H1 (cell line): Measurements from ENCODE around the gene ZNF669. TPM values are rescaled to one million over a fixed set of nuclear protein-coding genes. Genes with fewer than 3 reads are reported as not detected.

Experiments
- CTCF ChIA-PET: fragments of 300-600 bp; sonication (Branson Sonifier 250); formaldehyde crosslinking; loops from one replicate; lab custom pipeline; 2021; ENCODE audit not compliant: partially characterized antibody; lab: Charles Lee
- POLR2A ChIA-PET: fragments of 300-600 bp; sonication (Branson Sonifier 250); formaldehyde crosslinking; loops from one replicate; lab custom pipeline; 2021; ENCODE audit warnings: inconsistent platforms; ENCODE audit not compliant: partially characterized antibody; lab: Charles Lee
- DNase-seq, 2 experiments: peaks; one replicate each; pipeline versions ENCODE4 v3.0.0 to v3.0.0-alpha.2; 2010 to 2022; ENCODE audit warnings: low spot score in 2 of 2, low read depth in 1 of 2, mixed read lengths in 1 of 2
- FAIRE-seq: peaks from 2 replicates; lab custom pipeline; 2011; peaks lifted over from hg19 to GRCh38; lab: Jason Lieb, UNC
- H2AFZ ChIP-seq: 2 replicates; pipeline ENCODE4 v1.8.1; 2012; ENCODE audit warnings: low read length, inconsistent platforms
- H2AK5ac ChIP-seq: 2 replicates; pipeline ENCODE4 v1.6.1; 2013; ENCODE audit warnings: low read depth, low read length
- H2BK120ac ChIP-seq: replicated peaks from 2 replicates; pipeline ENCODE3; 2013; ENCODE audit warnings: low read depth, low read length, inconsistent platforms
- H2BK12ac ChIP-seq: 2 replicates; pipeline ENCODE4 v1.6.1; 2013; ENCODE audit warnings: low read depth, low read length
- H2BK15ac ChIP-seq: 2 replicates; pipeline ENCODE4 v1.6.1; 2013; ENCODE audit warnings: low read length
- H2BK20ac ChIP-seq: 2 replicates; pipeline ENCODE4 v1.6.1; 2013; ENCODE audit warnings: low read length
- H2BK5ac ChIP-seq: 2 replicates; pipeline ENCODE4 v1.6.1; 2013; ENCODE audit warnings: low read depth, low read length
- H3K14ac ChIP-seq: 2 replicates; pipeline ENCODE4 v1.6.1; 2013; ENCODE audit warnings: inconsistent platforms; ENCODE audit not compliant: insufficient read length
- H3K18ac ChIP-seq: 2 replicates; pipeline ENCODE4 v1.6.1; 2013; ENCODE audit warnings: low read length; ENCODE audit errors: extremely low read depth
- H3K23ac ChIP-seq: 2 replicates; pipeline ENCODE4 v1.6.1; 2013; ENCODE audit warnings: inconsistent platforms; ENCODE audit not compliant: insufficient read length
- H3K23me2 ChIP-seq: 2 replicates; pipeline ENCODE4 v1.6.1; 2013; ENCODE audit warnings: low read depth, low read length
- H3K27ac ChIP-seq: 2 replicates; pipeline ENCODE4 v1.6.1; 2011; ENCODE audit warnings: low read depth, low read length, inconsistent platforms
- H3K27me3 ChIP-seq, 4 experiments: replicated peaks in 1 of 4; 1 replicate in 1 of 4; 2 replicates in 3 of 4; pipeline versions ENCODE4 v1.6.1 to v1.8.1; 2011 to 2013; ENCODE audit warnings: low read length in 3 of 4, mild to moderate bottlenecking in 3 of 4, inconsistent platforms in 2 of 4, mixed read lengths in 2 of 4, moderate library complexity in 1 of 4; ENCODE audit not compliant: control insufficient read depth in 3 of 4, insufficient read depth in 3 of 4; ENCODE audit errors: extremely low read depth in 1 of 4
- H3K36me3 ChIP-seq, 4 experiments: 2 replicates each; pipeline versions ENCODE4 v1.6.1 to v1.8.1; 2011 to 2013; ENCODE audit warnings: mild to moderate bottlenecking in 4 of 4, low read length in 3 of 4, moderate library complexity in 2 of 4, control low read depth in 1 of 4, inconsistent platforms in 1 of 4; ENCODE audit not compliant: insufficient read depth in 4 of 4, control insufficient read depth in 2 of 4
- H3K4ac ChIP-seq: replicated peaks from 2 replicates; pipeline ENCODE3; 2013; ENCODE audit warnings: low read length, low read depth, mixed read lengths, inconsistent platforms; ENCODE audit not compliant: insufficient read length
- H3K4me1 ChIP-seq, 4 experiments: replicated peaks in 1 of 4; 1 replicate in 1 of 4; 2 replicates in 3 of 4; pipeline versions ENCODE4 v1.6.1 to v1.8.1; 2011 to 2013; ENCODE audit warnings: low read length in 3 of 4, inconsistent platforms in 2 of 4, mixed read lengths in 1 of 4; ENCODE audit not compliant: insufficient read depth in 4 of 4, control insufficient read depth in 3 of 4
- H3K4me2 ChIP-seq, 2 experiments: 2 replicates each; pipeline versions ENCODE4 v1.6.1 to v1.8.1; 2011 to 2013; ENCODE audit warnings: low read depth in 2 of 2, low read length in 2 of 2, control low read depth in 1 of 2, inconsistent platforms in 1 of 2, mild to moderate bottlenecking in 1 of 2; ENCODE audit not compliant: insufficient read depth in 1 of 2
- H3K4me3 ChIP-seq, 4 experiments: fragments of 200-600, 300-600 bp in 1 of 4; sonication (generic), shearing (Covaris generic), sonication (Bioruptor Twin) in 1 of 4; 2 replicates each; pipeline versions ENCODE4 v1.5.1 to v1.8.1; 2011 to 2016; ENCODE audit warnings: low read length in 4 of 4, low read depth in 3 of 4, control low read depth in 2 of 4, inconsistent platforms in 2 of 4, mild to moderate bottlenecking in 2 of 4, mixed read lengths in 1 of 4, moderate library complexity in 1 of 4; ENCODE audit not compliant: insufficient read depth in 2 of 4; ENCODE audit errors: extremely low read depth in 1 of 4
- H3K56ac ChIP-seq: replicated peaks from 2 replicates; pipeline ENCODE3; 2013; ENCODE audit warnings: low read depth, mild to moderate bottlenecking, mixed read lengths, low read length, inconsistent platforms; ENCODE audit not compliant: insufficient read length
- H3K79me1 ChIP-seq: 2 replicates; pipeline ENCODE4 v1.6.1; 2013; ENCODE audit warnings: low read depth, low read length, control low read depth
- H3K79me2 ChIP-seq, 2 experiments: 2 replicates each; pipeline versions ENCODE4 v1.6.1 to v1.8.1; 2012 to 2013; ENCODE audit warnings: low read length in 2 of 2, mild to moderate bottlenecking in 2 of 2, inconsistent platforms in 1 of 2; ENCODE audit not compliant: insufficient read depth in 2 of 2, control insufficient read depth in 1 of 2
- H3K9ac ChIP-seq, 4 experiments: replicated peaks in 1 of 4; 1 replicate in 1 of 4; 2 replicates in 3 of 4; pipeline versions ENCODE4 v1.6.1 to v1.8.1; 2011 to 2013; ENCODE audit warnings: low read depth in 3 of 4, low read length in 3 of 4, control low read depth in 2 of 4, mild to moderate bottlenecking in 2 of 4, moderate library complexity in 2 of 4, inconsistent platforms in 1 of 4; ENCODE audit errors: extremely low read depth in 1 of 4
- H3K9me3 ChIP-seq, 2 experiments: 2 replicates each; pipeline versions ENCODE4 v1.6.1 to v1.8.1; 2012 to 2013; ENCODE audit warnings: mild to moderate bottlenecking in 2 of 2, moderate library complexity in 2 of 2, control low read depth in 1 of 2, inconsistent platforms in 1 of 2, low read depth in 1 of 2, low read length in 1 of 2, mixed read lengths in 1 of 2; ENCODE audit not compliant: insufficient read depth in 2 of 2
- H4K20me1 ChIP-seq, 2 experiments: replicated peaks in 1 of 2; 2 replicates each; pipeline versions ENCODE3 to v1.8.1; 2011 to 2013; ENCODE audit warnings: inconsistent platforms in 2 of 2, low read length in 2 of 2, mild to moderate bottlenecking in 1 of 2; ENCODE audit not compliant: insufficient read depth in 2 of 2, control insufficient read depth in 1 of 2
- H4K5ac ChIP-seq: 2 replicates; pipeline ENCODE4 v1.6.1; 2013; ENCODE audit warnings: low read length, low read depth, mixed read lengths, inconsistent platforms; ENCODE audit not compliant: insufficient read length
- H4K8ac ChIP-seq: 2 replicates; pipeline ENCODE4 v1.8.0; 2013; ENCODE audit warnings: mild to moderate bottlenecking, moderate library complexity, low read length, inconsistent platforms; ENCODE audit not compliant: insufficient read depth; ENCODE audit errors: extremely low read depth
- H4K91ac ChIP-seq: replicated peaks from 2 replicates; pipeline ENCODE3; 2013; ENCODE audit warnings: low read length, mixed read lengths, inconsistent platforms; ENCODE audit not compliant: insufficient read length
- BCL11A ChIP-seq, 2 experiments: IDR thresholded peaks; one replicate each; pipeline ENCODE4 v1.6.1; 2011; ENCODE audit warnings: low read depth in 2 of 2, low read length in 2 of 2, mild to moderate bottlenecking in 2 of 2
- BRCA1 ChIP-seq: IDR thresholded peaks from 2 replicates; pipeline ENCODE4 v1.6.1; 2012; ENCODE audit warnings: low read depth, low read length, improper control_type of control experiment
- CREB1 ChIP-seq: IDR thresholded peaks from 2 replicates; pipeline ENCODE4 v1.6.1; 2012; ENCODE audit warnings: inconsistent platforms
- CTCF ChIP-seq, 3 experiments: IDR thresholded peaks; 1 replicate in 2 of 3; 2 replicates in 1 of 3; pipeline versions ENCODE4 v1.5.1 to v1.6.1; 2011; ENCODE audit warnings: low read length in 3 of 3, mild to moderate bottlenecking in 3 of 3, inconsistent platforms in 2 of 3, low read depth in 1 of 3, moderate library complexity in 1 of 3; ENCODE audit not compliant: insufficient read depth in 1 of 3; ENCODE audit errors: control extremely low read depth in 1 of 3
- E2F6 ChIP-seq: IDR thresholded peaks from 2 replicates; pipeline ENCODE4 v1.6.1; 2012; ENCODE audit warnings: inconsistent platforms
- JUND ChIP-seq: IDR thresholded peaks from 2 replicates; pipeline ENCODE4 v1.6.1; 2011; ENCODE audit warnings: mild to moderate bottlenecking, improper control_type of control experiment, low read length
- PHF8 ChIP-seq: fragments of 200-600 bp; sonication (generic); conservative IDR thresholded peaks from 2 replicates; pipeline ENCODE4 v1.7.1; 2012; ENCODE audit warnings: low read depth, mild to moderate bottlenecking, inconsistent platforms, low read length, moderate library complexity
- TAF7 ChIP-seq: optimal IDR thresholded peaks from 2 replicates; pipeline ENCODE3; 2011; ENCODE audit warnings: low read depth, mild to moderate bottlenecking, inconsistent platforms, low read length, moderate library complexity, borderline replicate concordance
- TCF12 ChIP-seq: IDR thresholded peaks from 2 replicates; pipeline ENCODE4 v1.6.1; 2011; ENCODE audit warnings: low read depth, mild to moderate bottlenecking, low read length
- WGBS, 2 experiments: shearing (Covaris generic) in 1 of 2; methylation state at CpG; one replicate each; pipeline versions ENCODE4 v1.1.6 to v1.1.7; 2013 to 2015; ENCODE audit warnings: low lambda C conversion rate in 2 of 2, mixed read lengths in 2 of 2, inconsistent platforms in 1 of 2, low coverage in 1 of 2, missing lambda C conversion rate in 1 of 2; ENCODE audit not compliant: insufficient replicate concordance in 2 of 2, insufficient coverage in 1 of 2, insufficient read length in 1 of 2; ENCODE audit errors: extremely low coverage in 1 of 2, missing lambda C conversion rate in 1 of 2; 5-methylcytosine and 5-hydroxymethylcytosine counted together
- polyA plus RNA-seq, 7 experiments: library from polyadenylated mRNA; depleted of rRNA in 3 of 7; stranded (reverse) in 5 of 7; unstranded in 2 of 7; fragments of >200 nt in 5 of 7; fragments of 200-250 nt in 2 of 7; gene quantifications; 1 replicate in 5 of 7; 2 replicates in 1 of 7; 4 replicates in 1 of 7; pipeline versions ENCODE4 v1.2.1 to v1.2.3, GENCODE V29; 2011 to 2013; ENCODE audit warnings: missing spikeins in 2 of 7, mixed read lengths in 2 of 7
- total RNA-seq: library from RNA; stranded (reverse); fragmentation: NEBNext Ultra II Directional; extraction: Animal tissue kit (Norgen Biotek cat#: 25700); gene quantifications from 2 replicates; pipeline ENCODE4 v1.2.1, GENCODE V29; 2021

Gene ZNF669
- total and polyA plus RNA-seq, 2 of the 8 experiments (the other 6 are each of a cell fraction or from before 2014, with no cell fraction given) = 4.8 to 20.3 TPM

DNA sequence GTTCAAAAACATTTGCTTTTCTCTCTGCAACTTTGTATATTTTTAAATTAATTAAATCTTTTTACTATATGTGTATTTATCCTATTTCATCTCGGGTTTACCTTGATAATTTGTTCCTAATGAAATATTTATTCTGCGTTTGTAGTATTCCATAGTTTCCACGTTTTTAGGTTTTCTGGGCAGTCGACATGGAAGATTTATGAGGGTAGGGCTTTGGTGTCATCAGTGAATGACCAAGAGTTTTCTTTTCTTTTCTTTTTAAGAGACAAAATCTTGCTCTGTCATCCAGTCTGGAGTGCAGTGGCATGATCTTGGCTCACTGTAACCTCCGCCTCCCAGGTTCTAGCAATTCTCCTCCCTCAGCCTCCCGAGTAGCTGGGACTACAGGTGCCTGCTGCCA is 17.2 kb upstream of the ZNF669 start:
- DNase-seq = no peak
- CTCF ChIA-PET = interaction anchor here (0.6 to 0.8 kb wide), 2 partner anchors 17 to 194 kb away, joined by 3 read pairs; no protein-coding TSS in a partner anchor
- H3K79me1 ChIP-seq = no peaks in the 10 kb centered on the region
- H3K4ac ChIP-seq = no peak overlapping the region
- no peak overlapping the region for H3K14ac ChIP-seq
- H2BK20ac ChIP-seq = no peak overlapping the region
- H3K79me2 ChIP-seq = no peaks in the 10 kb centered on the region
- no peak overlapping the region for H4K8ac ChIP-seq
- H2AFZ ChIP-seq = no peak overlapping the region
- no peak overlapping the region for H3K4me2 ChIP-seq
- H2BK15ac ChIP-seq = no peak overlapping the region
- H2AK5ac ChIP-seq = no peak overlapping the region
- H4K20me1 ChIP-seq = no peaks in the 10 kb centered on the region
- no peak overlapping the region for H3K27ac ChIP-seq
- TF ChIP-seq TAF7 = no peak
- no peak for TF ChIP-seq E2F6
- no peak for TF ChIP-seq CTCF (IDR thresholded peaks at IDR 0.05; ENCODE audit: control extremely low read depth in 1 of 3, insufficient read depth in 1 of 3, low read depth in 1 of 3, low read length in 3 of 3)
- no peak for TF ChIP-seq JUND
- no peak for TF ChIP-seq BRCA1
- no peak for TF ChIP-seq BCL11A (IDR thresholded peaks at IDR 0.05; ENCODE audit: low read depth in 2 of 2, low read length in 2 of 2)
- TF ChIP-seq PHF8 = no peak
- no peak for TF ChIP-seq TCF12
- TF ChIP-seq CREB1 = no peak
- TF ChIP-seq, all 59 proteins: peak for 0
- Histone ChIP-seq H3K18ac (no peak overlapping the region), H2BK12ac (no peak overlapping the region), H3K23me2 (no peaks in the 10 kb centered on the region), H3K56ac (no peak overlapping the region), H2BK120ac (no peak overlapping the region), H3K23ac (no peak overlapping the region), H3K4me1 (no peaks in the 10 kb centered on the region), H2BK5ac (no peak overlapping the region), H3K9me3 (no peaks in the 10 kb centered on the region), H3K27me3 (no peaks in the 10 kb centered on the region), H3K36me3 (no peaks in the 10 kb centered on the region), H4K5ac (no peak overlapping the region), H3K9ac (no peak overlapping the region), H3K4me3 (no peak overlapping the region), H4K91ac (no peak overlapping the region)
- 85% methylated on average over 6 of the region's 6 CpGs; no CpG with 5 or more reads in 1 of the 2 experiments for WGBS, 2 experiments
- POLR2A ChIA-PET = no interaction called here
- no peak for FAIRE-seq
